GM19099 (cell line): ENCODE data around the gene KLHL22.

ENCODE experiments used
- POLR2A ChIP-seq: IDR thresholded peaks from 3 replicates; pipeline ENCODE4 v1.6.1; 2011; ENCODE audit warnings: low read depth; ENCODE audit not compliant: insufficient read length; ENCODE audit errors: extremely low read depth

Gene KLHL22

DNA sequence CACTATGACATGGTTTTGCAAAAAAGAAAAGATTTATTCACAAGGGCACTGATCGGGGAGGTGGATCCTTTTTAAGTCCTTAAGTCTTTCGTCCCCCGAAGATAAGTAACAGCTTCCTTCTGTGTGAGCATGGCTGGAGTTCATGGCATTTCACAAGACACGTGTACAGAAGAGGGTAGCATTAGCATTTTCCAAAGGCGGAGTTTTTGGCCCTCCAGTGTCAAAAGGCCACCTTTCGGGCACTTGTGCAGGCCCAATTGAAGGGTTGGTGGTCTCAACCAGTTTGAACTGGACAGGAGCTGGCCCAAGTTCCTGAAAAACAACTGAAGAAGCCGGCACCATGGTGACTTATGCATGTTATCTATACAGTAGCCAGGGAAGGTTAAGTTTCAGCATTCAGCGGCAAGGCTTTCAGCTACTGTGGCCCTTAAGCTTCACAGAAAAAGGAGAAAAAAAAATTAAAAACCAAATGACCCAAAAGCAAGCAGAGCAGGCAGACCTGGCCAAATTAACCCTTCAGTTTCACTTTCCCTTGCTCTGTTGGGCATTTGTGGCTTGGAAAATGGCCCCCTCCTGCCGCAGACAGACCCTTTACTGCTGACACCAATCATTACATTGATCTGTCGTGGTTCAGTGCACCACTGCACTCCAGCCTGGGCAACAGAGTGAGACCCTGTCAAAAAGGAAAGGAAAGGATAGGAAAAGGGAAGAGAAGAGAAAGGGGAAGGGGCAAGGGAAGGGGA, 83.0 kb downstream of the KLHL22 start:
- no peak for TF ChIP-seq POLR2A

DNA sequence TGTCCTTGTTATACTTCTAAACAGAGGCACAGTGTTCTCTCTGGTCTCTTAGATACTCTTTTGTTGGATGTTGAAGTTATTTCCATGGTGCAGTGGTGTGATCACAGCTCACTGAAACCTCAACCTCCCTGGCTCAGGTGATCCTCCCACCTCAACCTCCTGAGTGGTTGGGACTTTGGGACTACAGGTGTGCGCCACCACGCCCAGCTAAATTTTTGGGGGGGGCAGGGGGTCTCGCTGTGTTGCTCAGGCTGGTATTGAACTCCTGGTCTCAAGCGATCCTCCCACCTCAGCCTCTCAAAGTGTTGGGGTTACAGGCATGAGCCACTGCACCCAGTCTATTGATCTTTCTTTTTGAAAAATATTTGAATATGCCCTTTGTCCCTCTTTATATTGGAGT, 86.7 kb downstream of the KLHL22 start:
- no peak for TF ChIP-seq POLR2A

- no peak for TF ChIP-seq POLR2A
These were observed 87.8 kb downstream of the KLHL22 start for GRCh38 chr22:20407829-20408228.

GRCh38 chr22:20406686-20407408, 88.7 kb downstream of the KLHL22 start:
- no peak for TF ChIP-seq POLR2A

DNA sequence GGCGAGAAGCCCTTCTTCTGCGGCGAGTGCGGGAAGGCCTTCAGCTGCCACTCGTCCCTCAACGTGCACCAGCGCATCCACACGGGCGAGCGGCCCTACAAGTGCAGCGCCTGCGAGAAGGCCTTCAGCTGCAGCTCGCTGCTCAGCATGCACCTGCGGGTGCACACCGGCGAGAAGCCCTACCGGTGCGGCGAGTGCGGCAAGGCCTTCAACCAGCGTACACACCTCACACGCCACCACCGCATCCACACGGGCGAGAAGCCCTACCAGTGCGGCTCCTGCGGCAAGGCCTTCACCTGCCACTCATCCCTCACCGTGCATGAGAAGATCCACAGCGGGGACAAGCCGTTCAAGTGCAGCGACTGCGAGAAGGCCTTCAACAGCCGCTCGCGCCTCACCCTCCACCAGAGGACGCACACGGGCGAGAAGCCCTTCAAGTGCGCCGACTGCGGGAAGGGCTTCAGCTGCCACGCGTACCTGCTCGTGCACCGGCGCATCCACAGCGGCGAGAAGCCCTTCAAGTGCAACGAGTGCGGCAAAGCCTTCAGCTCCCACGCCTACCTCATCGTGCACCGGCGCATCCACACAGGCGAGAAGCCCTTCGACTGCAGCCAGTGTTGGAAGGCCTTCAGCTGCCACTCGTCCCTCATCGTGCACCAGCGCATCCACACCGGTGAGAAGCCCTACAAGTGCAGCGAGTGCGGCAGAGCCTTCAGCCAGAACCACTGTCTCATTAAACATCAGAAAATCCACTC, 89.5 kb downstream of the KLHL22 start:
- TF ChIP-seq POLR2A = no peak

- no peak for TF ChIP-seq POLR2A
These were observed 90.2 kb downstream of the KLHL22 start for GRCh38 chr22:20405291-20405930.

DNA sequence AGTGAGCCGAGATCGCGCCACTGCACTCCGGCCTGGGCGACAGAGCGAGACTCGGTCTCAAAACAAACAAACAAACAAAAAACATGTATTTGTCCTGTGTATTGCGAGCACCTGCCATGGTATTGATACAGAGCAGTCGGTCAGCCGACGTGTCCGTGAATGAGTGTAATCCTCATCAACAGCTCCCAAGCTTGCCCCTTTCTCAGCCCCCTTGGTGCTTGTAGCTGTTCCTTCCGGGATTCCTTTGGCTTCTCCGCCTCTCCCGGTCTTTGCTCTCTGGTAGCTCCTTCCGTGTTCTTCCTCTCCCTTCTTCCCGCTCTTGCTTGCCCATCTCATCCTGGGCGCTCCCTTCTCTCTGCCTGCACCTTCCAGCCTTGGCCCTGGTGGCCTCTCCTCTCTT, 90.7 kb downstream of the KLHL22 start:
- TF ChIP-seq POLR2A = no peak

DNA sequence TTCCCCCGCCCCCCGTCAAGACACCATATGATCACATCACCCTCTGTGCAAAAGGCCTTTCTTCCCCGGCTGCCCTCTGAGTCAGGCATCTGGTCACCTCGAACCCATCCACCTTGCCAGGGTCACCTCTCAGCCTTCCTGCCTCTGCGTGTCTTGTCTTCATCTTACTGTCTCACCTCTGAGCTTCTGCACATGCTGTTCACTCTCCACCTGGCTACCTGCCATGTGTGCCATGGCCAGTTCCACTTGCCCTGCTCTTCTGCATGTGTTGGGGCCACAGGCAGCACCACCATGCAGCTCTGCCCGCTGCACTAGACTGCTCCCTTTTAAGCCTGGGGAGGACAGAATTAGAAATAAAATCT, 91.8 kb downstream of the KLHL22 start:
- no peak for TF ChIP-seq POLR2A

DNA sequence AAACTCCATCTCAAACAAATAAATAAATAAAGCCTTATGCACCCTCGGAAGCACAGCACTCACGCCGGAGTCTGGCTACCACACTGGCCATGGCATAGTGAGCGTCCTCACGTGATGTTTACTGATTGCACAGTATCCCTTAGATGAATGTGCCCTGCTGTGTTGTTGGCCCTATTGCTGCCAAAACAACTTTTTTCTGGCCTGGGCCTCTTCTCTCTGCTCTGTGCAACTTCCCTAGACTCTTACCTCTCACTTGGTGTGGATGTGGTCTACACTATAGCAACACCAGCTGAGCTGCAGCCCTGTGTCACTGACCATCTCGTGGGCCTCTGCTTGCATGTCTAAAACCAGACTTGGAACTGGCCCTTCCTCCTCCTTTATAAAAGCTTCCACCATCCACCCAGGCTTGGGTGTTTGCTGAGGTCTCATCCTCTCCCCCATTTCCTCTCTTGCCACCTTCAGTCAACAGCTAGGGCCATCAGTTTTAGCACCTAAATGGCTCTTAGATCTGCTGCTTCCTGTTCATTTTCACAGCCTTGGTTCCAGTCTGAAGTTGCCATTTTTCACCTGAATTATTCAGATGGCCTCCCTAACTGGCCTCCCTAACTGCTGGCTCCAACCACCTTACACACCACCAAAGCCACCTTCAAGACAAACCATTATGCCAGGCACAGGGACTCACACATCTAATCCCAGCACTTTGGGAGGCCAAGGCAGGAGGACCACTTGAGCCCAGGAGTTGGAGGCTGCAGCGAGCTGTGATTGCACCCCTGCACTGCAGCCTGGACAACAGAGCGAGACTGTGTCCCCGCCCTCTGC, 92.4 kb downstream of the KLHL22 start:
- no peak for TF ChIP-seq POLR2A

DNA sequence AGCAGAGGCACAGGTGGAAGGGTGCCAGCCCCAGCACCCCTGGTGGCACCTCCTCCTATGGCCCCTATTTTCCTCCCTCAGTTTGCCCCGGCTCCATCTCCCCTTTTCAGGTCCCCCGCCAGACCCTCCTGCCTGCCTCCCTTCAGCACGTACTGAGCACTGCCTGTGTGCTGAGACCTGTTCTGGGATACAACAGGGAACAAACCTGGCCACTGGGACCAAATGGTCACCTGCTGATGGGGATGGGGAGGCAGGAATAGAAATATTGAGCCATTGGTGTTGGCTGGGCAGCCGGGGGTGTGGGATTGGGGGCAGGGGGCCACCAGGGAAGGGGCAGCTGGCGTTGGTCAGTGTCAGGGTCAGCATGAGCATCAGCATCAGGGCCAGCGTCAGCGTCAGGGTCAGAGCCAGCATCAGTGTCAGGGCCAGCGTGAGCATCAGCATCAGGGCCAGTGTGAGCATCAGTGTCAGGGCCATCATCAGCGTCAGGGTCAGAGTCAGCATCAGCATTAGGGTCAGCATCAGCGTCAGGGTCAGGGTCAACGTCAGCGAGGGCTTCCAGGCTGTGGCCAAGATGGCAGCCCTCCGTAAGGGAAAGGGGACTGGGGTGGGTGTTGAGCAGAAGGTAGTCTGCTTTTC, 94.1 kb downstream of the KLHL22 start:
- TF ChIP-seq POLR2A = no peak

DNA sequence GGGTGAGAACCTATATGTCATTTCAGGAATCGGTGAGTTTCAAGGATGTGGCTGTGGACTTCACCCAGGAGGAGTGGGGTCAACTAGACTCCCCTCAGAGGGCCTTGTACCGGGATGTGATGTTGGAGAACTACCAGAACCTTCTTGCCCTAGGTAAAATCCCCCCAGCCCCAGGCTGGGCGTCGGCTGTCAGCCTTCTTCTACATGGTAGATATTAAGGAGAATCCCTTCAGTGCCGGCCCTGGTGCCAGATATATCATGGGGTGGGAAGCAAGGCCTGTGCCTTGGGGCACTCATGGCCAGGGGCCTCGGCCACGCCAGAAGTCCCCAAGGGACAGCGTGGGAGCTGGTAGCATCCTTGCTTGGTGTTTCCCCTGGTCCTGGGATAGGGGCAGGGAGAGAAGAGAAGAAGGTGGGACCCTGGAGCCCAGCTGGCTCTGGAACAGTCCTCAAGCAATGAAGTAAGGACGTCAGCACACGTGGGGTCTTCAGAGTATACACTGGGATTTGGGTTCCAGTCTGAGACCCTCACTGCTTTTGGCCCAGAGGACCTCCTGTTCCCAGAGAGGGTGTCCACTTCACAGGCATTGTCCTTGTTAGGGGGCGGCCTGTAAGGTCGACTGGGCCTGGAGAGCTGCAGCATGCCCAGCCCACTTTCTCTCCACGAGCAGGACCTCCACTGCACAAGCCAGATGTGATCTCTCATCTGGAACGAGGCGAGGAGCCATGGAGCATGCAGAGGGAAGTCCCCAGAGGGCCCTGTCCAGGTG, 94.8 kb downstream of the KLHL22 start:
- TF ChIP-seq POLR2A = no peak

- TF ChIP-seq POLR2A = no peak
These were observed 95.6 kb downstream of the KLHL22 start for GRCh38 chr22:20399866-20400605.

- no peak for TF ChIP-seq POLR2A
These were observed 97.2 kb downstream of the KLHL22 start for GRCh38 chr22:20398420-20398819.
